BE2C (cell line): Measurements from ENCODE around the gene LEPR.

Experiments
- DNase-seq: peaks from one replicate; pipeline ENCODE4 v3.0.0-alpha.2; 2020
- H3K27me3 ChIP-seq: fragments of 250-450 bp; sonication (Bioruptor Pico); 2 replicates; pipeline ENCODE4 v1.5.1; 2020; ENCODE audit warnings: mild to moderate bottlenecking
- H3K36me3 ChIP-seq: fragments of 250-450 bp; sonication (Bioruptor Pico); 2 replicates; pipeline ENCODE4 v1.5.1; 2020; ENCODE audit warnings: mild to moderate bottlenecking
- H3K4me1 ChIP-seq: fragments of 250-450 bp; sonication (Bioruptor Pico); 2 replicates; pipeline ENCODE4 v1.5.1; 2020
- H3K4me3 ChIP-seq: 2 replicates; pipeline ENCODE4 v1.5.1; 2011; ENCODE audit warnings: low read depth, low read length
- H3K9me3 ChIP-seq: fragments of 250-450 bp; sonication (Bioruptor Pico); 2 replicates; pipeline ENCODE4 v1.5.1; 2020
- TF ChIP-seq, protein P1 (sequence below): IDR thresholded peaks from 2 replicates; pipeline ENCODE4 v1.5.1; 2012; ENCODE audit warnings: mild to moderate bottlenecking, low read depth, low read length

LEPR gene

GRCh38 chr1:65409314-65409713 is 11.2 kb upstream of the LEPR start:
- H3K27me3 ChIP-seq, result no peaks in the 10 kb centered on the region
- DNase-seq, result no peak
- H3K4me1 ChIP-seq, result no peaks in the 10 kb centered on the region
- H3K36me3 ChIP-seq, result peaks cover 3% of the 10 kb centered on the region
- no peak overlapping the region for H3K4me3 ChIP-seq
- TF ChIP-seq, protein P1, sequence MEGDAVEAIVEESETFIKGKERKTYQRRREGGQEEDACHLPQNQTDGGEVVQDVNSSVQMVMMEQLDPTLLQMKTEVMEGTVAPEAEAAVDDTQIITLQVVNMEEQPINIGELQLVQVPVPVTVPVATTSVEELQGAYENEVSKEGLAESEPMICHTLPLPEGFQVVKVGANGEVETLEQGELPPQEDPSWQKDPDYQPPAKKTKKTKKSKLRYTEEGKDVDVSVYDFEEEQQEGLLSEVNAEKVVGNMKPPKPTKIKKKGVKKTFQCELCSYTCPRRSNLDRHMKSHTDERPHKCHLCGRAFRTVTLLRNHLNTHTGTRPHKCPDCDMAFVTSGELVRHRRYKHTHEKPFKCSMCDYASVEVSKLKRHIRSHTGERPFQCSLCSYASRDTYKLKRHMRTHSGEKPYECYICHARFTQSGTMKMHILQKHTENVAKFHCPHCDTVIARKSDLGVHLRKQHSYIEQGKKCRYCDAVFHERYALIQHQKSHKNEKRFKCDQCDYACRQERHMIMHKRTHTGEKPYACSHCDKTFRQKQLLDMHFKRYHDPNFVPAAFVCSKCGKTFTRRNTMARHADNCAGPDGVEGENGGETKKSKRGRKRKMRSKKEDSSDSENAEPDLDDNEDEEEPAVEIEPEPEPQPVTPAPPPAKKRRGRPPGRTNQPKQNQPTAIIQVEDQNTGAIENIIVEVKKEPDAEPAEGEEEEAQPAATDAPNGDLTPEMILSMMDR, result no peak
- no peaks in the 10 kb centered on the region for H3K9me3 ChIP-seq

DNA sequence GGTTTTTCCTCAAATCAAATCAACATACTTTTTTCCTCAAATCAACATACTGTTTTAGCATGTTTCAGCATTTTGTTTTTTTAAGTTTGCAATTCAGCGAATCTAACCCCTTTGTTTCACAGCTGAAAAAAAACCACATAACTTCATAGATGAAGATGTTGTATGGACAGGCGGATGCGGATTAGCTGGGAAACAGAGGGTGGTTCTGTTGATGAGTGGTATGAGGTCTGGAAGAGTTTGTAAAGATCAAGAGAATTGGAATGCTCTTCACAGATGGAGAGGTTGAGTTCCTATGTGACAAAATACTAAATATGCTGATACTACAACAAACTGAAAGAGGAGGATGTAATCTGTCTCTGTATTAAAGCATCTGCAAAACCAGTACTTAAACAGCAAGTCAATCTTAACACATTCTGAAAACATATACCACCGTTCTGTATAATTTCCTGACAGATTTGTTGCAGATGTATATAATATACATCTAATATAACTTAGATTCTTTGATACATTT is 10.6 kb upstream of the LEPR start:
- H3K9me3 ChIP-seq, result no peaks in the 10 kb centered on the region
- no peaks in the 10 kb centered on the region for H3K4me1 ChIP-seq
- DNase-seq, result no peak

GRCh38 chr1:65412256-65412983 is 8.0 kb upstream of the LEPR start:
- TF ChIP-seq, protein P1, result no peak

More for the DNA sequence above, 10.6 kb upstream of the LEPR start:
- TF ChIP-seq, protein P1, result no peak
- peaks cover 3% of the 10 kb centered on the region for H3K36me3 ChIP-seq
- no peaks in the 10 kb centered on the region for H3K27me3 ChIP-seq
- no peak overlapping the region for H3K4me3 ChIP-seq

GRCh38 chr1:65412984-65413375 is 7.5 kb upstream of the LEPR start:
- DNase-seq, result no peak
- no peaks in the 10 kb centered on the region for H3K36me3 ChIP-seq
- no peak overlapping the region for H3K4me3 ChIP-seq
- no peaks in the 10 kb centered on the region for H3K4me1 ChIP-seq
- H3K27me3 ChIP-seq, result no peaks in the 10 kb centered on the region
- TF ChIP-seq, protein P1, result no peak
- no peaks in the 10 kb centered on the region for H3K9me3 ChIP-seq

More at GRCh38 chr1:65412256-65412983, 8.0 kb upstream of the LEPR start:
- H3K36me3 ChIP-seq, result peaks cover 3% of the 10 kb centered on the region; the same call in 1 of the 2 replicates
- no peak overlapping the region for H3K4me3 ChIP-seq
- no peaks in the 10 kb centered on the region for H3K9me3 ChIP-seq
- no peaks in the 10 kb centered on the region for H3K4me1 ChIP-seq
- no peak for DNase-seq
- H3K27me3 ChIP-seq, result no peaks in the 10 kb centered on the region

- H3K4me3 ChIP-seq, result no peak overlapping the region
- no peak for DNase-seq
These were observed 5.9 kb upstream of the LEPR start for GRCh38 chr1:65414538-65414937.

More at GRCh38 chr1:65414538-65414937, 5.9 kb upstream of the LEPR start:
- Histone ChIP-seq H3K4me1 (no peaks in the 10 kb centered on the region), H3K9me3 (no peaks in the 10 kb centered on the region), H3K36me3 (no peaks in the 10 kb centered on the region), H3K27me3 (no peaks in the 10 kb centered on the region)
- TF ChIP-seq, protein P1, result no peak
